Measurements from ENCODE around the gene AKAP9. TPM values are rescaled to one million over a fixed set of nuclear protein-coding genes. Genes with fewer than 3 reads are reported as not detected.
"Not testable (repeated sequence)": the region's sequence is repeated elsewhere in the genome, so short reads cannot be mapped to it uniquely, and the experiment has no call there.

Gene AKAP9
- total and polyA plus RNA-seq, 2 experiments from 2014 or later: 80.5 to 85.8 TPM

- Histone ChIP-seq H3K4me1 (ENCODE audit: insufficient read depth) (no peaks in the 10 kb centered on the region), H3K4me2 (no peak overlapping the region), H3K79me2 (peaks cover 99% of the 10 kb centered on the region), H2AFZ (no peak overlapping the region), H3K27ac (no peak overlapping the region), H3K9me2 (replicated peaks; ENCODE audit: insufficient read depth) (no peaks in the 10 kb centered on the region), H3K9me3 (ENCODE audit: low read depth) (no peaks in the 10 kb centered on the region), H3K27me3 (no peaks in the 10 kb centered on the region), H4K20me1 (ENCODE audit: insufficient read depth, poor library complexity, severe bottlenecking) (peaks cover 20% of the 10 kb centered on the region), H3K4me3 (no peak overlapping the region), H3K36me3 (replicated peaks; ENCODE audit: insufficient read depth, low read depth) (no peaks in the 10 kb centered on the region)
- DNase-seq (ENCODE audit: low spot score): no peak
- TF ChIP-seq EZH2 (IDR thresholded peaks at IDR 0.05; ENCODE audit: borderline replicate concordance) (no peak), CTCF (IDR thresholded peaks at IDR 0.05; ENCODE audit: poor library complexity) (no peak), EZH2phosphoT487 (IDR thresholded peaks at IDR 0.05; ENCODE audit: low read depth, severe bottlenecking, unreplicated experiment) (no peak)
- 85% methylated on average over 5 of the region's 5 CpGs for WGBS (ENCODE audit: low lambda C conversion rate, missing lambda C conversion rate)
Measured at GRCh38 chr7:91959023-91959422, 18.4 kb downstream of the AKAP9 start.

- Histone ChIP-seq H3K9me2 (replicated peaks; ENCODE audit: insufficient read depth) (no peaks in the 10 kb centered on the region), H3K79me2 (peaks cover 99% of the 10 kb centered on the region), H4K20me1 (ENCODE audit: insufficient read depth, poor library complexity, severe bottlenecking) (peaks cover 27% of the 10 kb centered on the region), H3K4me2 (no peak overlapping the region), H3K36me3 (replicated peaks; ENCODE audit: insufficient read depth, low read depth) (no peaks in the 10 kb centered on the region), H3K27ac (no peak overlapping the region), H2AFZ (no peak overlapping the region), H3K4me3 (no peak overlapping the region), H3K9me3 (ENCODE audit: low read depth) (no peaks in the 10 kb centered on the region), H3K27me3 (no peaks in the 10 kb centered on the region), H3K4me1 (ENCODE audit: insufficient read depth) (no peaks in the 10 kb centered on the region)
- TF ChIP-seq EZH2 (IDR thresholded peaks at IDR 0.05; ENCODE audit: borderline replicate concordance): no peak
- TF ChIP-seq CTCF (IDR thresholded peaks at IDR 0.05; ENCODE audit: poor library complexity): no peak
- no peak for TF ChIP-seq EZH2phosphoT487 (IDR thresholded peaks at IDR 0.05; ENCODE audit: low read depth, severe bottlenecking, unreplicated experiment)
- 97% methylated on average over 2 of the region's 2 CpGs for WGBS (ENCODE audit: low lambda C conversion rate, missing lambda C conversion rate)
- DNase-seq (ENCODE audit: low spot score): no peak
Measured at GRCh38 chr7:91961816-91962215, 21.2 kb downstream of the AKAP9 start.

GRCh38 chr7:91962419-91962818 is 21.8 kb downstream of the AKAP9 start:
- Histone ChIP-seq H3K4me3 (no peak overlapping the region), H3K79me2 (peaks cover 99% of the 10 kb centered on the region), H4K20me1 (ENCODE audit: insufficient read depth, poor library complexity, severe bottlenecking) (peaks cover 27% of the 10 kb centered on the region), H2AFZ (no peak overlapping the region), H3K4me1 (ENCODE audit: insufficient read depth) (no peaks in the 10 kb centered on the region), H3K9me2 (replicated peaks; ENCODE audit: insufficient read depth) (no peaks in the 10 kb centered on the region), H3K27me3 (no peaks in the 10 kb centered on the region), H3K36me3 (replicated peaks; ENCODE audit: insufficient read depth, low read depth) (no peaks in the 10 kb centered on the region), H3K9me3 (ENCODE audit: low read depth) (no peaks in the 10 kb centered on the region), H3K4me2 (no peak overlapping the region), H3K27ac (no peak overlapping the region)
- DNase-seq (ENCODE audit: low spot score): no peak
- 98% methylated on average over 3 of the region's 3 CpGs for WGBS (ENCODE audit: low lambda C conversion rate, missing lambda C conversion rate)
- TF ChIP-seq CTCF (IDR thresholded peaks at IDR 0.05; ENCODE audit: poor library complexity) (no peak), EZH2phosphoT487 (IDR thresholded peaks at IDR 0.05; ENCODE audit: low read depth, severe bottlenecking, unreplicated experiment) (no peak), EZH2 (IDR thresholded peaks at IDR 0.05; ENCODE audit: borderline replicate concordance) (no peak)

GRCh38 chr7:91967513-91967912 is 26.9 kb downstream of the AKAP9 start:
- not testable (repeated sequence) for DNase-seq (ENCODE audit: low spot score); H3K4me1 ChIP-seq (ENCODE audit: insufficient read depth); H3K9me2 ChIP-seq (replicated peaks; ENCODE audit: insufficient read depth); H2AFZ ChIP-seq; H3K4me2 ChIP-seq; H3K27me3 ChIP-seq; H3K4me3 ChIP-seq; H3K27ac ChIP-seq; H3K36me3 ChIP-seq (replicated peaks; ENCODE audit: insufficient read depth, low read depth); H3K9me3 ChIP-seq (ENCODE audit: low read depth)
- Histone ChIP-seq H4K20me1 (ENCODE audit: insufficient read depth, poor library complexity, severe bottlenecking) (peaks cover 12% of the 10 kb centered on the region), H3K79me2 (peaks cover 99% of the 10 kb centered on the region)
- WGBS (ENCODE audit: low lambda C conversion rate, missing lambda C conversion rate): 98% methylated on average over 2 of the region's 2 CpGs

Measured in hepatocyte (in vitro differentiated cells).